K562 (cell line): ENCODE measurements around the gene PIK3CD. TPM values are rescaled to one million over a fixed set of nuclear protein-coding genes. Genes with fewer than 3 reads are reported as not detected.
A peak's percentile ranks its signal among the peaks of the same experiment; 100 is the strongest.

Experiments used
- AFF4 ChIP-seq: sonication (generic); formaldehyde crosslinking; IDR thresholded peaks from 2 replicates; pipeline ENCODE4 v1.8.0; 2023; ENCODE audit warnings: mild to moderate bottlenecking, missing genetic modification reagents
- CTBP1 ChIP-seq: fragments of 450-650 bp; IDR thresholded peaks from 2 replicates; pipeline ENCODE4 v1.6.1; 2016; ENCODE audit warnings: borderline replicate concordance
- ETV5 ChIP-seq: sonication (generic); formaldehyde crosslinking; IDR thresholded peaks from 2 replicates; pipeline ENCODE4 v1.4.0; 2020; ENCODE audit warnings: low read depth, mild to moderate bottlenecking, missing genetic modification reagents
- FOXA3 ChIP-seq, 2 experiments: fragments of 450-650 bp in 1 of 2; sonication (generic) in 1 of 2; formaldehyde crosslinking; IDR thresholded peaks in 1 of 2; conservative IDR thresholded peaks in 1 of 2; 2 replicates each; pipeline versions ENCODE4 v1.4.0 to v1.8.0; 2020 to 2022; ENCODE audit warnings: mild to moderate bottlenecking in 2 of 2, missing genetic modification reagents in 1 of 2
- ILF3 ChIP-seq: fragments of 450-650 bp; IDR thresholded peaks from 2 replicates; pipeline ENCODE4 v1.6.1; 2018; ENCODE audit warnings: antibody characterized with exemption, mild to moderate bottlenecking, moderate library complexity, borderline replicate concordance
- L3MBTL2 ChIP-seq: fragments of 450-650 bp; IDR thresholded peaks from 2 replicates; pipeline ENCODE4 v1.6.1; 2016; ENCODE audit warnings: mild to moderate bottlenecking, moderate library complexity
- MTA2 ChIP-seq: fragments of 450-650 bp; IDR thresholded peaks from 2 replicates; pipeline ENCODE4 v1.6.1; 2016; ENCODE audit warnings: low read depth
- RB1 ChIP-seq: fragments of 450-650 bp; IDR thresholded peaks from 2 replicates; pipeline ENCODE4 v1.6.1; 2017; ENCODE audit warnings: low read depth, mild to moderate bottlenecking
- REST ChIP-seq, 2 experiments: fragments of 450-650 bp; formaldehyde crosslinking in 1 of 2; IDR thresholded peaks; 2 replicates each; pipeline versions ENCODE4 v1.4.0 to v1.6.1; 2014 to 2020; ENCODE audit warnings: mild to moderate bottlenecking in 2 of 2, borderline replicate concordance in 1 of 2, low read depth in 1 of 2
- SIN3A ChIP-seq, 2 experiments: fragments of 150-350 bp in 1 of 2; IDR thresholded peaks; 2 replicates each; pipeline ENCODE4 v1.6.1; 2011 to 2016; ENCODE audit warnings: borderline replicate concordance in 2 of 2, low read depth in 2 of 2, low read length in 2 of 2, mild to moderate bottlenecking in 2 of 2, moderate library complexity in 2 of 2; ENCODE audit not compliant: control insufficient read depth in 1 of 2
- ZKSCAN8 ChIP-seq: fragments of 200-800 bp; sonication (Bioruptor generic); IDR thresholded peaks from 2 replicates; pipeline ENCODE4 v1.6.1; 2016; ENCODE audit warnings: missing genetic modification characterization, missing compliant biosample characterization
- polyA plus RNA-seq, 8 experiments: library from polyadenylated mRNA; depleted of rRNA in 4 of 8; stranded (reverse) in 5 of 8; unstranded in 3 of 8; fragments of >200 nt; fragmentation: Nextera tagmentation in 2 of 8; fragmentation: Illumina TruSeq in 1 of 8; extraction: Ambion mirVana in 2 of 8; extraction: Trizol in 1 of 8; gene quantifications; 2 replicates each; pipeline versions ENCODE4 v1.2.1 to v1.2.3, GENCODE V29; 2011 to 2014; ENCODE audit warnings: inconsistent platforms in 1 of 8, missing spikeins in 1 of 8
- total RNA-seq, 7 experiments: library from RNA; depleted of rRNA in 6 of 7; stranded (reverse); fragments of >200 nt in 6 of 7; fragmentation: Illumina TruSeq in 2 of 7; extraction: Trizol in 2 of 7; gene quantifications; 2 replicates each; pipeline versions ENCODE4 v1.2.1 to v1.2.3, GENCODE V29; 2011 to 2021; ENCODE audit warnings: low replicate concordance in 1 of 7

PIK3CD gene
- total and polyA plus RNA-seq, 9 of the 15 experiments (the other 6 are each of a cell fraction or from before 2014, with no cell fraction given): 1.8 to 20.8 (median 7.2) TPM

- TF ChIP-seq REST (IDR thresholded peaks at IDR 0.05; ENCODE audit: borderline replicate concordance): peak; percentile 18; the same call in 1 of the 2 replicates
- TF ChIP-seq REST (CRISPR knock-in tag; IDR thresholded peaks at IDR 0.05; ENCODE audit: low read depth): no peak
- peak; percentile 44; the same call in 1 of the 2 replicates for TF ChIP-seq CTBP1
- no peak for TF ChIP-seq ILF3
- TF ChIP-seq RB1: peak; percentile 34; the same call in 1 of the 2 replicates
- TF ChIP-seq MTA2: no peak
- TF ChIP-seq AFF4 (CRISPR knock-in tag): no peak
- TF ChIP-seq FOXA3 (CRISPR knock-in tag; conservative IDR thresholded peaks at IDR 0.05 in 1 of 2, IDR thresholded peaks at IDR 0.05 in 1 of 2): peak in 1 of 2 experiments; percentile 50; a peak in 1 of 4 replicates
- TF ChIP-seq ETV5 (CRISPR knock-in tag): no peak
- TF ChIP-seq SIN3A (IDR thresholded peaks at IDR 0.05; ENCODE audit: borderline replicate concordance in 2 of 2, control insufficient read depth in 1 of 2, low read depth in 2 of 2, low read length in 2 of 2): no peak
- peak; percentile 89 for TF ChIP-seq L3MBTL2
- no peak for TF ChIP-seq ZKSCAN8 (CRISPR knock-in tag)
These were observed 38.4 kb downstream of the PIK3CD start (continued) for GRCh38 chr1:9689971-9690381.
